BE2C (cell line): ENCODE measurements around the gene PHC1.

Experiments used
- DNase-seq: peaks from one replicate; pipeline ENCODE4 v3.0.0-alpha.2; 2020
- H3K27me3 ChIP-seq: fragments of 250-450 bp; sonication (Bioruptor Pico); 2 replicates; pipeline ENCODE4 v1.5.1; 2020; ENCODE audit warnings: mild to moderate bottlenecking
- H3K36me3 ChIP-seq: fragments of 250-450 bp; sonication (Bioruptor Pico); 2 replicates; pipeline ENCODE4 v1.5.1; 2020; ENCODE audit warnings: mild to moderate bottlenecking
- H3K4me1 ChIP-seq: fragments of 250-450 bp; sonication (Bioruptor Pico); 2 replicates; pipeline ENCODE4 v1.5.1; 2020
- H3K4me3 ChIP-seq: 2 replicates; pipeline ENCODE4 v1.5.1; 2011; ENCODE audit warnings: low read depth, low read length
- H3K9me3 ChIP-seq: fragments of 250-450 bp; sonication (Bioruptor Pico); 2 replicates; pipeline ENCODE4 v1.5.1; 2020
- TF ChIP-seq, protein P1 (sequence below): IDR thresholded peaks from 2 replicates; pipeline ENCODE4 v1.5.1; 2012; ENCODE audit warnings: mild to moderate bottlenecking, low read depth, low read length

Gene PHC1

DNA sequence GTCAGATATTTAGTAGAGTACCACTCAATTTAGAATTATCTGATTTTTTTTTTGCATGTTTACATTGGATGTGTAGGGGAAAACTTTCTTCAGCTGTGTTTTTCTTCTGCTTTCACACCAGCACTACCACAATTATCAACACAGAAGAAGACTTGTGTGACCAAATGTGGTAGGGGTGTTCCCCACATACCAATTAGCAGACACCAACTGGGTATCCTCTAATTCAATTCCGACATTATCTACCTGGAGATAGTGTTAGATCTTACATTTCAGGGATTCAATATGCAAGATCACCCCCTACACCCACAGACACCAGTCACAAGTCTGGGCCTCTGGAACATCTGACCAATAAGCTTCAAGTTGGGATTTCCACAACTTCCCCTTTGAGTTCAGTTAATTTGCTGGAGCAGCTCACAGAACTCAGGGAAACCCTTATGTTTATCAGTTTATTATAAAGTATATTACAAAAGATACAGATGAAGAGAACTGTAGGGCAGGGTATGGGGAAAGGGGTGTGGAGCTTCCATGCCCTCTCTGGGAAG is 71.0 kb downstream of the PHC1 start:
- TF ChIP-seq, protein P1, sequence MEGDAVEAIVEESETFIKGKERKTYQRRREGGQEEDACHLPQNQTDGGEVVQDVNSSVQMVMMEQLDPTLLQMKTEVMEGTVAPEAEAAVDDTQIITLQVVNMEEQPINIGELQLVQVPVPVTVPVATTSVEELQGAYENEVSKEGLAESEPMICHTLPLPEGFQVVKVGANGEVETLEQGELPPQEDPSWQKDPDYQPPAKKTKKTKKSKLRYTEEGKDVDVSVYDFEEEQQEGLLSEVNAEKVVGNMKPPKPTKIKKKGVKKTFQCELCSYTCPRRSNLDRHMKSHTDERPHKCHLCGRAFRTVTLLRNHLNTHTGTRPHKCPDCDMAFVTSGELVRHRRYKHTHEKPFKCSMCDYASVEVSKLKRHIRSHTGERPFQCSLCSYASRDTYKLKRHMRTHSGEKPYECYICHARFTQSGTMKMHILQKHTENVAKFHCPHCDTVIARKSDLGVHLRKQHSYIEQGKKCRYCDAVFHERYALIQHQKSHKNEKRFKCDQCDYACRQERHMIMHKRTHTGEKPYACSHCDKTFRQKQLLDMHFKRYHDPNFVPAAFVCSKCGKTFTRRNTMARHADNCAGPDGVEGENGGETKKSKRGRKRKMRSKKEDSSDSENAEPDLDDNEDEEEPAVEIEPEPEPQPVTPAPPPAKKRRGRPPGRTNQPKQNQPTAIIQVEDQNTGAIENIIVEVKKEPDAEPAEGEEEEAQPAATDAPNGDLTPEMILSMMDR = no peak
- no peak for DNase-seq
- Histone ChIP-seq H3K9me3 (no peaks in the 10 kb centered on the region), H3K4me1 (no peaks in the 10 kb centered on the region), H3K27me3 (no peaks in the 10 kb centered on the region), H3K36me3 (no peaks in the 10 kb centered on the region), H3K4me3 (no peak overlapping the region)

DNA sequence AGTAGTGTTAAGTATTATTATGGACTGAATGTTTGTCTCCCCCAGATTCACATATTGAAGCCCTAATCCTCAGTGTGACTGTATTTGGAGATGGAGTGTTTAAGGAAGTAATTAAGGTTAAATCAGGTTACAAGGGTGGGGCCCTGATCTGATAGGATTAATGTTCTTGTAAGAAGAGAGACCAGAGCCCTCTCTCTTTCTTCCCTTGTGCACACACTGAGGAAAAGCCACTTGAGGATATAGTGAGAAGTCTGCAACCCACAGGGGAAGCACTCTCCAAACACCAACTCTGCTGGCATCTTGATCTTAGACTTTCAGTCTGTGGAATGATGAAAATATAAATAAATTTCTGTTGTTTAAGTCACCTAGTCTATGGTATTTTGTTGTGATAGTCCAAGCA is 72.9 kb downstream of the PHC1 start:
- no peak overlapping the region for H3K4me3 ChIP-seq
- H3K36me3 ChIP-seq = no peaks in the 10 kb centered on the region
- no peak for DNase-seq
- no peaks in the 10 kb centered on the region for H3K4me1 ChIP-seq
- TF ChIP-seq, protein P1 = no peak
- H3K27me3 ChIP-seq = no peaks in the 10 kb centered on the region
- H3K9me3 ChIP-seq = no peaks in the 10 kb centered on the region

DNA sequence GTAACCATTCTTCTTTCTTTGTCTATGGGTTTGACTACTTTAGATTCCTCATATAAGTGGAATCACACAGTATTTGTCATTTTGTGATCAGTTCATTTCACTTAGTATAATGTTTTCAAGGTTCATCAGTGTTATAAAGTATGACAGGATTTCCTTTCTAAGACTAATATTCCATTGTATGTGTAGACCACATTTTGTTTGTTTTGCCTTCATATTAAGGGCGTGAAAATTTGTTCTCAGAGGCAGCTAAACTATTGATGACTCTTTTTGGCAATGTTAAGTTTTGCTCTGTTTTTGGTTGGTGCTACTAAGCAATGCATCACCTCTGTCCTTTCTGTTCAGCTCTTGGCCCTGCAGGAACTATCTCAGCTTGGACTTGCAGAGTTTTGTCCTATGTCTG is 73.4 kb downstream of the PHC1 start:
- TF ChIP-seq, protein P1 = no peak
- Histone ChIP-seq H3K4me3 (no peak overlapping the region), H3K36me3 (no peaks in the 10 kb centered on the region), H3K4me1 (no peaks in the 10 kb centered on the region), H3K9me3 (no peaks in the 10 kb centered on the region), H3K27me3 (no peaks in the 10 kb centered on the region)
- no peak for DNase-seq

DNA sequence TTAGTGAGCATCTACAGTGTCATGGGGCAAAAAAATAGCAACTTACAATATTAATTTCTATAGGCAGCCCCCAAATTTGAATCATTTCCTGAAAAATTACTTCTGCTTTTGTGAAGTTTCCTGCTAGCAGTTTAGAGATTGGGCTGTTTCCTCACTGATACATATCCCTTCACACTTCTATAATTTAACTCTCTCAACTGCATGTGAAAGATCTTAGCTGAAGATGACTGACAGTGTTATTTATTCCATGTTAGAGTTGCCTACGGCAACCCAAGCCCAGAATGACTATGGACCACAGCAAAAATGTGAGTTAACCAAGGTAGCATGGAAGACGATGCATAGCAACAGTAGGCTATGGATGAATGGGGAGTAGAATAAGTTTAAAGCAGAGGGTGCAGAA is 75.1 kb downstream of the PHC1 start, which contains the start of gene KLRG1:
KLRG1 (plus strand) TSS at position 134 of the 400 bp plus-strand sequence; CDS start at position 224, 90 bp downstream.
- no peaks in the 10 kb centered on the region for H3K27me3 ChIP-seq
- no peaks in the 10 kb centered on the region for H3K4me1 ChIP-seq
- H3K9me3 ChIP-seq = no peaks in the 10 kb centered on the region
- no peak within 1 kb of the TSS for H3K4me3 ChIP-seq
- TF ChIP-seq, protein P1 = no peak
- no peaks in the 10 kb centered on the region for H3K36me3 ChIP-seq
- no peak for DNase-seq
